ENCODE results near the gene ZNF14.
A peak's percentile ranks its signal among the peaks of the same experiment; 100 is the strongest.

The ZNF14 gene

GRCh38 chr19:19662871-19663255, 70.0 kb downstream of the ZNF14 start:
- H3K4me2 ChIP-seq (ENCODE audit: low read length): peak overlapping the region; percentile 98
- no peaks in the 10 kb centered on the region for H3K27me3 ChIP-seq (ENCODE audit: control insufficient read depth, insufficient read depth, low read length)
- no peak for TF ChIP-seq CTCF (IDR thresholded peaks at IDR 0.05)
- no peak overlapping the region for H3K9ac ChIP-seq
- H3K9me3 ChIP-seq (ENCODE audit: control insufficient read depth, low read length): no peaks in the 10 kb centered on the region
- peak overlapping the region; percentile 88 for H3K27ac ChIP-seq
- peak overlapping the region; percentile 81 for H3K4me3 ChIP-seq (ENCODE audit: low read depth, low read length)
- peaks cover 10% of the 10 kb centered on the region for H3K4me1 ChIP-seq
- H2AFZ ChIP-seq: peak overlapping the region; percentile 71
- H3K36me3 ChIP-seq (ENCODE audit: control insufficient read depth, insufficient read depth, low read length): no peaks in the 10 kb centered on the region
- H3K79me2 ChIP-seq: peaks cover 4% of the 10 kb centered on the region

GRCh38 chr19:19662344-19662743, 70.6 kb downstream of the ZNF14 start:
- H3K36me3 ChIP-seq (ENCODE audit: control insufficient read depth, insufficient read depth, low read length): no peaks in the 10 kb centered on the region
- peak overlapping the region; percentile 81 for H3K4me3 ChIP-seq (ENCODE audit: low read depth, low read length)
- H2AFZ ChIP-seq: no peak overlapping the region
- H3K9ac ChIP-seq: no peak overlapping the region
- H3K79me2 ChIP-seq: peaks cover 4% of the 10 kb centered on the region
- H3K4me1 ChIP-seq: peaks cover 10% of the 10 kb centered on the region
- H3K27me3 ChIP-seq (ENCODE audit: control insufficient read depth, insufficient read depth, low read length): no peaks in the 10 kb centered on the region
- no peak for TF ChIP-seq CTCF (IDR thresholded peaks at IDR 0.05)
- H3K9me3 ChIP-seq (ENCODE audit: control insufficient read depth, low read length): no peaks in the 10 kb centered on the region
- peak overlapping the region; percentile 98 for H3K4me2 ChIP-seq (ENCODE audit: low read length)
- H3K27ac ChIP-seq: peak overlapping the region; percentile 88

GRCh38 chr19:19661675-19662251, 71.1 kb downstream of the ZNF14 start:
- Histone ChIP-seq H3K27ac (no peak overlapping the region), H3K27me3 (ENCODE audit: control insufficient read depth, insufficient read depth, low read length) (no peaks in the 10 kb centered on the region), H3K36me3 (ENCODE audit: control insufficient read depth, insufficient read depth, low read length) (no peaks in the 10 kb centered on the region), H3K4me1 (peaks cover 10% of the 10 kb centered on the region), H3K4me3 (ENCODE audit: low read depth, low read length) (no peak overlapping the region), H3K4me2 (ENCODE audit: low read length) (no peak overlapping the region), H2AFZ (no peak overlapping the region), H3K79me2 (peaks cover 4% of the 10 kb centered on the region), H3K9ac (no peak overlapping the region), H3K9me3 (ENCODE audit: control insufficient read depth, low read length) (no peaks in the 10 kb centered on the region)
- no peak for TF ChIP-seq CTCF (IDR thresholded peaks at IDR 0.05)

GRCh38 chr19:19661141-19661674, 71.7 kb downstream of the ZNF14 start:
- Histone ChIP-seq H3K9ac (no peak overlapping the region), H3K4me3 (ENCODE audit: low read depth, low read length) (no peak overlapping the region), H2AFZ (no peak overlapping the region), H3K27ac (no peak overlapping the region), H3K9me3 (ENCODE audit: control insufficient read depth, low read length) (no peaks in the 10 kb centered on the region), H3K4me1 (peaks cover 10% of the 10 kb centered on the region), H3K79me2 (peaks cover 4% of the 10 kb centered on the region), H3K27me3 (ENCODE audit: control insufficient read depth, insufficient read depth, low read length) (no peaks in the 10 kb centered on the region), H3K36me3 (ENCODE audit: control insufficient read depth, insufficient read depth, low read length) (no peaks in the 10 kb centered on the region), H3K4me2 (ENCODE audit: low read length) (no peak overlapping the region)
- TF ChIP-seq CTCF (IDR thresholded peaks at IDR 0.05): no peak

Measured in parathyroid adenoma (tissue), 2 donors.